SKM-1 (cell line): ENCODE data around the gene PTX3.

Experiments
- DNase-seq: peaks from one replicate; lab custom pipeline; 2025; ENCODE audit not compliant: unreplicated experiment; lab: John Stamatoyannopoulos, UW

The PTX3 gene

GRCh38 chr3:157420606-157421130 is 16.0 kb upstream of the PTX3 start:
- DNase-seq: no peak

DNA sequence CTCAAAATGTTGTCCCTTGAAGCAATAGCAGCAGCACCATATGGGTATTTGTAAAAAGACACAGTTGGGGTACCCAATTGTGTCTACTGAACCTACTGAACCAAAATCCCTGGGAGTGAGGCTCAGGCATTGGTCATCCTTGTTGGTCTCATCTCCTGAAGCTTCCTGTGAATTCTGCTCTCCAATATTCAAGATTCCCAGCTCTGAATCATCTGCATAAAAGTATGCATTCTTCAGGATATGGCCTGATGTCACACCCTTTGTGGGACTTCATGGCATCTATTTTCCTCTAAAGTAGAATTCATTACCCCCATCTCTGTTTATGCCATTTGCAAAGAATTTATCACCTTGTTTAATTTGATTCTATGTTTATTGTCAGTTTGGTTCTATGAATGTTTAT is 13.3 kb upstream of the PTX3 start:
- no peak for DNase-seq

DNA sequence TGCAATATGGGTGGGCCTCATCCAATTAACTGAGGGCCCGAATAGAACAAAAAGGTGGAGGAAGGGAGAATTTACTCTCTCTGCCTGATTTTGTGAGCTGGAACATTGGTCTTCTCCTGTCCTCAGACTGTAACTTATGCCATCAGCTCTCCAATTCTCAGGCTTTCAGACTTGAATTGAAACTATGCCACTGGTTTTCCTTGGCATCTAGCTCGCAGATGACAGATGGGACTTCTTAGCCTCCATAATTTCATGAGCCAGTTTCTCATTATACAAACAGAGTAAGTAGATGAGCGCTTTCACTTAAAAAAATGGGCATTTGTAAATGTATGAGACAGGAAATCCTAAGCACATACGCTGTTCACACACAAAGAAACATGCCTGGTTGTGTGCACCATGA is 8.7 kb upstream of the PTX3 start:
- no peak for DNase-seq

DNA sequence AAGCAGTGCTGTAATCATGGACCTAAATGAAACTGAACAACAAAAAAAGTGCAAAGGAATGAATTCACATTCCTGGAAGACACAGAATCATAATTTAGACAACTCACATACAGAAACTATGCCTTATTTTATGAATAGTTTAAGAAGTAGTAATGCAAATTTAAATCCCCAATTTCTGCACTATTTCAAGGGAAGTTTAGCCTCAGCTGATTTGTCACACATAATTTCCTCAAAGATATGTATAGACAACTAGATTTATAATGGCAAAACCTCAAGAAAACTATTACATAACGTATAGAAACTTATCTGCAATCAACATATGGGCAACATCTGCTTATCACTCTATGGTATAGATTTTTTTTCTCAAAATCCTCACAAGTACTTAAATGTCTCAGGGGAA is 7.8 kb upstream of the PTX3 start:
- DNase-seq: no peak

GRCh38 chr3:157429708-157430107 is 6.9 kb upstream of the PTX3 start:
- DNase-seq: no peak

DNA sequence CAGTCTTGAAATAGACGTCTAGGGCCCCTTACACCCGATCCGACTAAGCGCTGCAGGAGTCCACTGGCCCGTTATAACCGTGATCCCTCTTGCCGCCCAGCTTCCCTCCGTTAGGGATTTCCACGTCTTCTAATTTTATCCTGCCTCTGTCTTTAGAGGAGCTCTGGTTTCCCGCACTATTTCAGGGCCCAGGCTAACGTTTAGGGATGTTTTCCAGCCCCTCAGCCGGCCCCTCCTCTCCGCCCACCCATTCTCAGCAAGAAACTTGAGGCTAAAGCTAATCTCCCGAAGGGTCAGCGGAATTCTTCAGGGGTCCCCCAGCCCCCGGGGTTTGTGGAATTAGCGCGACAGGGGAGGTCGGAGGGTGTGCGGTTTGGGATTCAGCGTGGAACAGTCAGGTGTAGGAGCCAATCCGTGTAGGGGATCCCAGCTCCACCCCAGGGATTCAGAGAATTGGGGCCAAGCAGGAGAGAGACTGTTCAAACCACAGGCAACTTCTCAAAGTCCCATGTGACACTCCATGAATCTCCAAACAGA is 1.6 kb downstream of the PTX3 start:
- DNase-seq: no peak

GRCh38 chr3:157441102-157441624 is 4.5 kb downstream of the PTX3 start:
- no peak for DNase-seq

DNA sequence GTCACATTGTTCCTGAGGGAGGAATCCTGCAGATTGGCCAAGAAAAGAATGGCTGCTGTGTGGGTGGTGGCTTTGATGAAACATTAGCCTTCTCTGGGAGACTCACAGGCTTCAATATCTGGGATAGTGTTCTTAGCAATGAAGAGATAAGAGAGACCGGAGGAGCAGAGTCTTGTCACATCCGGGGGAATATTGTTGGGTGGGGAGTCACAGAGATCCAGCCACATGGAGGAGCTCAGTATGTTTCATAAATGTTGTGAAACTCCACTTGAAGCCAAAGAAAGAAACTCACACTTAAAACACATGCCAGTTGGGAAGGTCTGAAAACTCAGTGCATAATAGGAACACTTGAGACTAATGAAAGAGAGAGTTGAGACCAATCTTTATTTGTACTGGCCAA is 6.1 kb downstream of the PTX3 start:
- DNase-seq: no peak

GRCh38 chr3:157443905-157444796 is 7.5 kb downstream of the PTX3 start:
- DNase-seq: no peak

DNA sequence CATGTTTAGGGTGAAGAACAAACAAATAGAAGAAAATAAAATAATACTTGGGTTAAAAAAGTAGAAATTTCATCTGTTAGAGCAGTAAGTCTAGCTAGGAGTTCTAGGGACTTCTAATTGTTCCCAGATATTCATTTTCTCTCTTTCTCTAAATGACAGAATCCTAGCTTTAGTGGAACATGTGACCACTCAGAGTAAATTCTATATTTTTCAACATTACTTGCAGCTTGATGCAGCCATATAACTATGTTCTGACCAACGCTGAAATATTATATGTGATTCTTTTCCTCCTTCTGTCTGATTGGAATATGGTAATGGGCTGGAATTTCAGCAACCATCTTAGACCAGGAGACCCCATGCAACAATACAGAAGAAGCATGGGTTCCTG is 8.1 kb downstream of the PTX3 start:
- no peak for DNase-seq

GRCh38 chr3:157445857-157446256 is 9.2 kb downstream of the PTX3 start:
- DNase-seq: peak; percentile 50

DNA sequence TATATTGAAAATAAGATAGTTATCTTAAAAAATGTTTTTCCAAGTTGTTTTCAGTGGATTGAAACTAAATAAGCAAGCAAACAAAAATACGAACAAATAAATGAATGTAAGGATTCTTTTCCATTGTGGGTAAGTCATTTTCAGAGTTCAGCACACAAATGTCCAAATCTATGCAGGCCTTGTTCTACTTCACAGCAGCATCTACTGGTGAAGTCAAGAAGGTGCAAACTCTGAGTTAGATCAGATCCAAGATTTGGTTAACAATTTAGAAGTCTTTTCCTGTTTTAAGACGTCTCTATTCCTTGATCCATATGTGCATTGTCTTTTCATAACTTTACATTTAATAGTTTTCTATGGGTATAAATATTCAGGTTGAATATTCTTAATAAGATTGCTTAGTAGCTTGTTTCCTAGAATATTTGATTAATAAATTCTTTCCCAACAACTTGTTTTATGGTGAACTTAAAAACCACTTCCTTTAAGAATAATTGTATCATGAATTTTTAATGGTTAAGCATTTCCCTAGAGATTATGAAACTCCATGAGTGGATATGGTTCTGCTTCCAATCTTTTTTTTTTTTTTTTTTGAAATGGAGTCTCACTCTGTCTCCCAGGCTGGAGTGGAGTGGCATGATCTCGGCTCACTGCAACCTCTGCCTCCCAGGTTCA is 10.5 kb downstream of the PTX3 start:
- peak; percentile 43 for DNase-seq

- DNase-seq: peak; percentile 72
Observed at GRCh38 chr3:157452097-157452496, 15.4 kb downstream of the PTX3 start.

- DNase-seq: no peak
Observed at GRCh38 chr3:157453824-157454223, 17.2 kb downstream of the PTX3 start.

DNA sequence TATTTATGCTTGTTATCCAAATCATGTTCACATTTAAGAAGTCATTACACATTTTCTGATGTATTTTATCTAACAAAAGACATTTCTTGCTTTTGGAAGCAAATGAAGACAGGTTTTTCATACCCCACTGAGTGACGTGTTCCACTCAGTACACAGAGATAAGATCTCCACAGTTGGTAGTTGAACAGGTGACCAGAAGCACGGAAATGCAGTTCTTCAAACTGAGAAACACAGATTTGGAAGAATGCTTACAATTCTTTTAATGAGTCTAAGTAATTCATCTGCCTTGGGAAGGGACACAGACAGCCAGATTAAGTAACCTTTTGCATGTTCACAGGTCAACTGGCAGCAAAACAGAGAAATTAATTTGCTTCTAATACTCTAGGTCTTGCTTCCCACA is 23.1 kb downstream of the PTX3 start:
- DNase-seq: no peak

- no peak for DNase-seq
Observed at GRCh38 chr3:157460253-157460652, 23.6 kb downstream of the PTX3 start.

DNA sequence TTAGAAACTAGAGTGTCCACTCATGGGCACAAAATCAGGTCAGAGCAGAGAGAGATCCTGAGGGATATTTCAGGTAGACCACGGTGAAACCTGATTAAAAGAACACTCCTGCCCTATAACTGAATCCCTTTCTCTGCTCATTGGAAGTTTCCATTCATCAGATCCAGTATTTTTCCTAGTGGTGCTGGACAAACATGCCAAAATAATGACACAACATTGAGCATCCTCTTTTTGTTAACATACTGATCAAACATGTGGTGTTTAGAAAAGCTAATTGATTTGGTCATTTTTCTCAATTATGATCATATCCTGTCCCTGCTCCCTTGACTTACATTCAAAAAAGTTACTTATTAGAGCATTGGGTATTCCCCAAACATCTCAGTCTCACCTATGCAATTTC is 27.2 kb downstream of the PTX3 start:
- no peak for DNase-seq

DNA sequence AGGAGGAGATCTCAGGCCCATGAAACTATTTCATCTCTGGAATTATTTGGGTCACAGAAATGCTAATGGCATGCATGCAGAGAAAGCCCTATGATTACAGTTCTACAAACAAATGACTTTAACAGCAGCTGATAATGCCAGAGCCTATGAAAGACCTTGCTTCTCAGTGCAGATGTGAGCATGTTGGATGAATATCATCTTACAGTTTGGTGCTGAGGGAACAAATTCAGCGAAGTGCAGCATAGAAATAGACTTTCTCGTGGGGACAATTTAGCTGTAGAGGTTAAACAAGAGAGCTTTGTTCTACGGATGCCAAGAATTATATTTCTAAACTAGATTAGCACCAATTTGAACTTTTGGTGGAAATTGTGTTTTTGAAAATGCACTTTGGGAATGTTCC is 27.7 kb downstream of the PTX3 start:
- no peak for DNase-seq

DNA sequence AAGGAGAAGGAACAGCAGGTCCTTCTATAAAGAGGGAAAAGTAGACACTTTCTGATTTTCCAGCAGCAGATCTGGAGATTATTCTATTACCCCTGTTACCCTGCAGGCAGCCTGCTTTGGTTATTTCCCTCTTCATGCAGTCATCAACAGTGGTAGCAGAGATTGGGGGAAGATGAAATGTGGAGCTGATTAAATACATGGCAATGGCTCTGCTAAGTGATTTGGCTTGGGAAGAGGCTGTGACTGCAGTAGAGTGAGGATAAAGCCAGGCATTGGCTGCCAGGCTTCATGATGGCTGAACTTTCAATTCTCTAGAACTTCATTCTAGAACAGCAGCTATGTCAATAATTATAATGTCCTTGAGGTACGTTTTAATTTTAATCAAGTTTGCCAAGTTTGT is 29.1 kb downstream of the PTX3 start:
- no peak for DNase-seq

DNA sequence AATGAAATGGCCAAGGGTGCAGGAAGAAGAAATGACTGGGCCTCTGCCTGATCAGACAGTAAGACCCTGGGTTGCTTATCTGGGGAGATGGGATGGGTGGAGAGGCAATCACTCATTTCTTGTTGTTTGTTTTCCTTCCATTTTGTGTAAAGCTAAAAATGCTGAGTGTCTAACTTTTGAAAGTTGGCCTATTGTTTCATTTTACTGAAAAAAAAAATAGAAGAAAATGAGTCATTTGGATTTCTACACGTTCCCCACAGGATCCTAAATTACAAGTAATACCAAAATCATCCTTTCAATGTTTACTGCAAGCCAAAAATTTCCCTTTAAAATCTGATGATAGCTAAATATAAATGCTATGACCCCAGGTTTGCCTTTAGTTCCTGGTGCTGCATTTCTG is 30.6 kb downstream of the PTX3 start:
- DNase-seq: no peak

- peak; percentile 58 for DNase-seq
Observed at GRCh38 chr3:157469561-157470294, 33.1 kb downstream of the PTX3 start.
